CD4-positive, alpha-beta T cell (primary cell): Measurements from ENCODE around the gene KLF18. TPM values are rescaled to one million over a fixed set of nuclear protein-coding genes. Genes with fewer than 3 reads are reported as not detected.
"Not testable (repeated sequence)": the region's sequence is repeated elsewhere in the genome, so short reads cannot be mapped to it uniquely, and the experiment has no call there.

Source experiments
- ATAC-seq: fragments of 200-7000 bp; cut with Tn5 transposase; one replicate; pipeline ENCODE4 v1.10.0; 2022; ENCODE audit warnings: mild to moderate bottlenecking; ENCODE audit not compliant: poor library complexity
- CTCF ChIA-PET: fragments of 350-600 bp; sonication (Branson Sonifier 250); formaldehyde crosslinking; loops from one replicate; lab custom pipeline; 2021; ENCODE audit warnings: antibody characterized with exemption, inconsistent platforms; lab: Charles Lee
- POLR2A ChIA-PET: fragments of 350-600 bp; sonication (Branson Sonifier 250); formaldehyde crosslinking; loops from one replicate; lab custom pipeline; 2021; ENCODE audit warnings: antibody characterized with exemption, inconsistent platforms; lab: Charles Lee
- DNase-seq, 14 experiments: peaks; one replicate each; pipeline ENCODE4 v3.0.0-alpha.2; 2013 to 2020; ENCODE audit warnings: mixed read lengths in 2 of 14
- H3K27ac ChIP-seq, 2 donors: one replicate each; pipeline versions ENCODE4 v1.5.1 to v1.7.0; 2013; ENCODE audit warnings: low read length in 2 of 2, low read depth in 1 of 2, mild to moderate bottlenecking in 1 of 2
- H3K27me3 ChIP-seq, 2 experiments: 1 replicate in 1 of 2; 2 replicates in 1 of 2; pipeline versions ENCODE4 v1.6.1 to v1.7.0; 2013; ENCODE audit warnings: low read length in 2 of 2, control low read depth in 1 of 2, mild to moderate bottlenecking in 1 of 2, moderate library complexity in 1 of 2; ENCODE audit not compliant: insufficient read depth in 2 of 2, control insufficient read depth in 1 of 2
- H3K36me3 ChIP-seq: one replicate; pipeline ENCODE4 v1.6.1; 2013; ENCODE audit warnings: low read length, control low read depth; ENCODE audit not compliant: insufficient read depth
- H3K4me1 ChIP-seq: one replicate; pipeline ENCODE4 v1.6.1; 2013; ENCODE audit warnings: low read length, control low read depth; ENCODE audit not compliant: insufficient read depth
- H3K4me3 ChIP-seq: one replicate; pipeline ENCODE4 v1.5.1; 2013; ENCODE audit warnings: mild to moderate bottlenecking, low read length, moderate library complexity
- H3K9me3 ChIP-seq, 2 experiments: 1 replicate in 1 of 2; 2 replicates in 1 of 2; pipeline versions ENCODE4 v1.6.1 to v1.7.0; 2013; ENCODE audit warnings: low read length in 2 of 2, mild to moderate bottlenecking in 2 of 2, control low read depth in 1 of 2, moderate library complexity in 1 of 2; ENCODE audit not compliant: control insufficient read depth in 1 of 2, insufficient read depth in 1 of 2
- H3K27ac Mint-ChIP-seq: one replicate; pipeline ENCODE4 v1.8.0; 2020; ENCODE audit warnings: mixed read lengths
- H3K27me3 Mint-ChIP-seq: one replicate; pipeline ENCODE4 v1.8.0; 2021; ENCODE audit warnings: mixed read lengths
- H3K36me3 Mint-ChIP-seq: one replicate; pipeline ENCODE4 v1.8.0; 2021; ENCODE audit warnings: low read depth, mixed read lengths
- H3K4me1 Mint-ChIP-seq: one replicate; pipeline ENCODE4 v1.8.0; 2021; ENCODE audit warnings: low read depth, mixed read lengths
- H3K4me3 Mint-ChIP-seq: one replicate; pipeline ENCODE4 v1.8.0; 2020; ENCODE audit warnings: mild to moderate bottlenecking, mixed read lengths
- H3K9me3 Mint-ChIP-seq: one replicate; pipeline ENCODE4 v1.8.0; 2020; ENCODE audit warnings: mixed read lengths
- intact Hi-C, 2 experiments: fragments of 100-400 bp; cut with DNase I in 1 of 2; cut with micrococcal nuclease in 1 of 2; formaldehyde crosslinking; loops; one replicate each; pipeline versions ENCODE4 v1.15.1 to v1.9.0; 2023 to 2025; cut with DNase I, micrococcal nuclease
- total RNA-seq, 174 experiments: library from RNA in 2 of 174; stranded (reverse) in 2 of 174; gene quantifications; one replicate each; pipeline ENCODE4 v1.2.3 and lab custom pipeline; 2021 to 2026
- TF ChIP-seq, protein P1 (sequence below): fragments of 200-600 bp; IDR thresholded peaks from one replicate; pipeline ENCODE4 v1.8.0; 2022; ENCODE audit warnings: antibody characterized with exemption, mild to moderate bottlenecking

Gene KLF18
- total RNA-seq, 2 experiments from 2014 or later = not detected

DNA sequence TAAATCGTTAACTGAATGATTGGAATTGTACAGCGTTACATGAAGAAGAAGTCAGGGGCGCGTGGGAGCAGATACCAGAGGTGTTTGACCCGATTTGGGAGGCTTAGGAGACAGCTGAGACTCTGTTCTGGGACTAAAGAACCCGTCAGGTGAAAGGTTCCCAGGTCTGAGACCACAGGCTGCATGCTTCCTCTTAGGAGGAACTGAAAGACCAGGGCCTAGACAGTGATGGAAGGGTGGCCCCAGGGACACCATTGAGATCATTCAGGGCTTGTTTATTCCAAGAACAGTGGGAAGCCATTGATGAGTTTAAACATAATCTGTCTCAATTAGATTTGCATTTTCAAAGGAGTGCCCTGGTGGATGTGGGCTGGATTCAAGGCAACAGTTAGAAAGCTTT, 21.9 kb downstream of the KLF18 start:
- DNase-seq (no peak), ATAC-seq (no peak)
- no peak overlapping the region for H3K27ac Mint-ChIP-seq
- TF ChIP-seq, protein P1, sequence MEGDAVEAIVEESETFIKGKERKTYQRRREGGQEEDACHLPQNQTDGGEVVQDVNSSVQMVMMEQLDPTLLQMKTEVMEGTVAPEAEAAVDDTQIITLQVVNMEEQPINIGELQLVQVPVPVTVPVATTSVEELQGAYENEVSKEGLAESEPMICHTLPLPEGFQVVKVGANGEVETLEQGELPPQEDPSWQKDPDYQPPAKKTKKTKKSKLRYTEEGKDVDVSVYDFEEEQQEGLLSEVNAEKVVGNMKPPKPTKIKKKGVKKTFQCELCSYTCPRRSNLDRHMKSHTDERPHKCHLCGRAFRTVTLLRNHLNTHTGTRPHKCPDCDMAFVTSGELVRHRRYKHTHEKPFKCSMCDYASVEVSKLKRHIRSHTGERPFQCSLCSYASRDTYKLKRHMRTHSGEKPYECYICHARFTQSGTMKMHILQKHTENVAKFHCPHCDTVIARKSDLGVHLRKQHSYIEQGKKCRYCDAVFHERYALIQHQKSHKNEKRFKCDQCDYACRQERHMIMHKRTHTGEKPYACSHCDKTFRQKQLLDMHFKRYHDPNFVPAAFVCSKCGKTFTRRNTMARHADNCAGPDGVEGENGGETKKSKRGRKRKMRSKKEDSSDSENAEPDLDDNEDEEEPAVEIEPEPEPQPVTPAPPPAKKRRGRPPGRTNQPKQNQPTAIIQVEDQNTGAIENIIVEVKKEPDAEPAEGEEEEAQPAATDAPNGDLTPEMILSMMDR = no peak
- Histone ChIP-seq H3K27me3 (peaks cover 0 to 4% of the 10 kb centered on the region in 2 experiments), H3K27ac (no peak overlapping the region), H3K36me3 (no peaks in the 10 kb centered on the region), H3K4me1 (no peaks in the 10 kb centered on the region), H3K9me3 (no peaks in the 10 kb centered on the region), H3K4me3 (no peak overlapping the region)
- no peaks in the 10 kb centered on the region for H3K9me3 Mint-ChIP-seq
- no peaks in the 10 kb centered on the region for H3K36me3 Mint-ChIP-seq
- no peaks in the 10 kb centered on the region for H3K4me1 Mint-ChIP-seq
- H3K4me3 Mint-ChIP-seq = no peak overlapping the region
- CTCF ChIA-PET = no interaction called here
- H3K27me3 Mint-ChIP-seq = peaks cover 8% of the 10 kb centered on the region
- POLR2A ChIA-PET = no interaction called here
- intact Hi-C loops = no loop called here

DNA sequence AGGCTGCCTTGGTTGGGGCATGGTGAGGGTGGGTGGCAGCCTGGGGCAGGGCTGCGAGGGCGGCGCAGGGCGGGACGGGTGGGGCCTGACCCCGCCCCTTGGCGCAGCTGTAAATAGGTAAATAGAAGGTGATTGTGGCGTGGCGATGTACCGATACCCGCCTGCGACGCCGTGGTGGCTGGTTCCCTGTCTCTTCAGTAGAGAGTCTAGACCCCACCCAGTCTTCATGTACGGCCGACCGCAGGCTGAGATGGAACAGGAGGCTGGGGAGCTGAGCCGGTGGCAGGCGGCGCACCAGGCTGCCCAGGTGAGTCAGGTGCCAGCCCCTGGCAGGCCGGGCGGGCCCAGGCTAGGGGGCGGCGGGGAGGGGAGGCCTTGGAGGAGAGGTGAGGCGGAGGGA, 22.7 kb downstream of the KLF18 start, which contains the start of gene KLF17:
Gene KLF17 (plus strand): TSS at position 140 of the 400 bp plus-strand sequence. CDS start 87 bp downstream, at position 227.
- no peaks in the 10 kb centered on the region for H3K4me1 ChIP-seq
- ATAC-seq (no peak), DNase-seq (no peak)
- H3K9me3 ChIP-seq = no peaks in the 10 kb centered on the region
- TF ChIP-seq, protein P1 = no peak
- ChIA-PET POLR2A (no interaction called here), CTCF (no interaction called here)
- peaks cover 0 to 4% of the 10 kb centered on the region in 2 experiments for H3K27me3 ChIP-seq
- intact Hi-C loops = no loop called here
- H3K27ac ChIP-seq = no peak within 1 kb of the TSS
- no peak within 1 kb of the TSS for H3K4me3 Mint-ChIP-seq
- H3K9me3 Mint-ChIP-seq = no peaks in the 10 kb centered on the region
- H3K4me1 Mint-ChIP-seq = no peaks in the 10 kb centered on the region
- H3K27me3 Mint-ChIP-seq = peaks cover 8% of the 10 kb centered on the region
- H3K36me3 Mint-ChIP-seq = no peaks in the 10 kb centered on the region
- H3K36me3 ChIP-seq = no peaks in the 10 kb centered on the region
- no peak within 1 kb of the TSS for H3K27ac Mint-ChIP-seq
- H3K4me3 ChIP-seq = no peak within 1 kb of the TSS

DNA sequence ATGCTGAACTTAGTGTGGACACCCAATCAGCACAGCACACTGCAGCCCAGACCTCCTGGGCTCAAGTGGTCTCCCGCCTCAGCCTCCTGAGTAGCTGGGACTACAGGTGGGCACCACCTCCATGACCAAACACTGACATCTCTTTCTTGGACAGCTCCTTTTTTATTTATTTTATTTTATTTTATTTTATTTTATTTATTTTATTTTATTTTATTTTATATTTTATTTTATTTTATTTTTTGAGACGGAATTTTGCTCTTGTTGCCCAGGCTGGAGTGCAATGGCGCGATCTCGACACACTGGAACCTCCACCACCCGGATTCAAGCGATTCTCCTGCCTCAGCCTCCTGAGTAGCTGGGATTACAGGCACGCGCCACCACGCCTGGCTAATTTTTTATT, 24.2 kb downstream of the KLF18 start:
- intact Hi-C loops, H3K27ac ChIP-seq, H3K36me3 Mint-ChIP-seq, POLR2A ChIA-PET, H3K4me3 Mint-ChIP-seq, H3K27ac Mint-ChIP-seq, H3K9me3 ChIP-seq, H3K4me1 ChIP-seq, DNase-seq, H3K36me3 ChIP-seq, H3K27me3 Mint-ChIP-seq, H3K4me1 Mint-ChIP-seq, H3K4me3 ChIP-seq, H3K9me3 Mint-ChIP-seq, H3K27me3 ChIP-seq, ATAC-seq: not testable (repeated sequence)
- CTCF ChIA-PET = interaction anchor here (0.5 kb wide), 1 partner anchor 1183 kb away, joined by 3 read pairs; no protein-coding TSS in a partner anchor

DNA sequence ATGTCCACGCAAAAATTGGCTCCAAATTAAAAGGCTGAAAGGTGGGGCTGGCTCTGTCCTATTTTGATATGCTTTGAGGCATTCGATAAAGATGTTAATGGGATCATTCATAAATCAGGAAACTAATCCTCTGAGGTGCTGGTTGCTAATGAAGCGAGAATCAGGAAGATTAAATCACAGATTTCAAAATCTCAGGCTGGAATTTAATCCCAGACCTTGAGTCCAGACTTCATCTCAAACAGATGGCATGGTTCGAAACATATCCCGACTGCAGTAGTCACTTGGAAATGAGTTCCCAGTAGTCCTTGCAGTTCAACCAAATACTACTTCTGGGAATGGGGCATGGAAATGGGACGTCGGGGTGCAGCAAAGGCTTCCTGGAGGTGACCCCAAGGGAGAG, 27.3 kb downstream of the KLF18 start:
- ChIA-PET CTCF (no interaction called here), POLR2A (no interaction called here)
- Histone ChIP-seq H3K27ac (no peak overlapping the region), H3K36me3 (no peaks in the 10 kb centered on the region), H3K9me3 (no peaks in the 10 kb centered on the region), H3K27me3 (no peaks in the 10 kb centered on the region), H3K4me3 (no peak overlapping the region), H3K4me1 (no peaks in the 10 kb centered on the region)
- no peak overlapping the region for H3K4me3 Mint-ChIP-seq
- no peaks in the 10 kb centered on the region for H3K4me1 Mint-ChIP-seq
- intact Hi-C loops = no loop called here
- H3K9me3 Mint-ChIP-seq = no peaks in the 10 kb centered on the region
- no peak for DNase-seq
- no peaks in the 10 kb centered on the region for H3K27me3 Mint-ChIP-seq
- no peaks in the 10 kb centered on the region for H3K36me3 Mint-ChIP-seq
- no peak overlapping the region for H3K27ac Mint-ChIP-seq
- ATAC-seq = no peak
- TF ChIP-seq, protein P1 = no peak
